ENCODE measurements around the gene MARK3.

The MARK3 gene

DNA sequence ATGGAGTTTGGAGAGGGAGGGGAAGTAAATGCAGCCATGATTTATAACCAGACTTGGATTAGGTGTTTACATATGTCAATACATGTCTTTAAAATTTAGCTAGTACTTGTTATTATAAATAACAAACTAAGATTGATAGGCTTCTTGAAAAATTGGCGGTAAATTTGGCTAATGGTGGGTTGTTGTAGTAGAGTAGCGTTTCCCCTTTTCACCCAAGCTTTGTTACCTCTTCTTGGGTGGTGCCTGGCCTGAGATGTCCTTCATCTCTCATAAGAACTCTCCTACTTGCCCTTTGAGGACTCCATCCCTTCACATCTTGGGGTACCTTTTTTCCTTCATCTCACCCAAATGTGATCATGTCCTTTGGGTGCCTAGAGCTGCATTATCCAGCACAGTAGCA lies 11.2 kb downstream of the MARK3 start:
- H3K4me3 ChIP-seq (ENCODE audit: low read length), result no peak overlapping the region
- peaks cover 26% of the 10 kb centered on the region for H3K4me1 ChIP-seq (ENCODE audit: insufficient read depth, low read length)
- no CpG with 5 or more reads among the region's 2 CpGs for WGBS
- no peak overlapping the region for H3K27ac ChIP-seq (ENCODE audit: low read depth, low read length)
- no peaks in the 10 kb centered on the region for H3K27me3 ChIP-seq (ENCODE audit: insufficient read depth, low read length)
- no peak overlapping the region for H3K9ac ChIP-seq (ENCODE audit: low read depth, low read length)
- 0 out of 2 replicates have a peak, but pooled peaks cover 2% of the 10 kb centered on the region for H3K9me3 ChIP-seq (ENCODE audit: insufficient read depth, low read depth, low read length)
- no peaks in the 10 kb centered on the region for H3K36me3 ChIP-seq (ENCODE audit: insufficient read depth, low read length)

DNA sequence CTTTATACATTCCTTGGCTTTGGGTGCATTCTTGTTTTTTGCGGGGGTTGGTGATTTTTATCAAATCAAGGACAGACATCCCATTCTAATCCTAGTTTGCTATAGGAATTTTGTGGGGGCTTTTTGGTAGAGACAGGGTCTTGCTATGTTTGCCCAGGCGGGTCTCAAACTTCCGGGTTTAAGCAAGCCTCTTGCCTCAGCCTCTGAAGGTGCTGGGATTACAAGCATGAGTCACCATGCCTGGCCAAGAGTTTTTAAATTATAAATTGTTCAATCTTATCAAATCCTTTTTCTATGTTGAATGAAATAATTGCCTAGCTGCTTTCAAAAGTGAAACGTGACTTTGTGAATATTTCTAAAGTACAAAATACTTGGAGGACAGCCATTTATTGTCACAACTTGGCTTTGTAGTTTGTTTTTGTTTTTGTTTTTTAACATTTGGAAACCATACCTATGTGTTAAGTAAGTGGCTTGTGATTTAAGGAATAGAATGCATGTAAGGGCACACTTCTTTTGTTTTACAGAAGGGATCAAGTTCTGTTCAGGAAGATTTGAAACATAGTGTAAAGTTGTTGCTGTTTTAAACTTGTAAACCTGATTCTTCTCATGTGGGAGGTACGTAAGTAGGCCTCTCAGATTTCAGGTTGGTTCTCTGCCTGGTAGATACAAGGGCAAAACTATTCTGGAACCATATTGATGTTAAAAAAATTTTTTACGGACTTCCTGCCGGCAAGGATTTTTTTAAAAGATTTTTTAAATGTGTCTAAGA lies 13.4 kb downstream of the MARK3 start:
- H3K27me3 ChIP-seq (ENCODE audit: insufficient read depth, low read length), result no peaks in the 10 kb centered on the region
- H3K36me3 ChIP-seq (ENCODE audit: insufficient read depth, low read length), result no peaks in the 10 kb centered on the region
- H3K27ac ChIP-seq (ENCODE audit: low read depth, low read length), result no peak overlapping the region
- 0 out of 2 replicates have a peak, but pooled peaks cover 2% of the 10 kb centered on the region for H3K9me3 ChIP-seq (ENCODE audit: insufficient read depth, low read depth, low read length)
- WGBS, result 95% methylated on average over 5 of the region's 7 CpGs
- H3K4me1 ChIP-seq (ENCODE audit: insufficient read depth, low read length), result peaks cover 40% of the 10 kb centered on the region
- no peak overlapping the region for H3K4me3 ChIP-seq (ENCODE audit: low read length)
- no peak overlapping the region for H3K9ac ChIP-seq (ENCODE audit: low read depth, low read length)

DNA sequence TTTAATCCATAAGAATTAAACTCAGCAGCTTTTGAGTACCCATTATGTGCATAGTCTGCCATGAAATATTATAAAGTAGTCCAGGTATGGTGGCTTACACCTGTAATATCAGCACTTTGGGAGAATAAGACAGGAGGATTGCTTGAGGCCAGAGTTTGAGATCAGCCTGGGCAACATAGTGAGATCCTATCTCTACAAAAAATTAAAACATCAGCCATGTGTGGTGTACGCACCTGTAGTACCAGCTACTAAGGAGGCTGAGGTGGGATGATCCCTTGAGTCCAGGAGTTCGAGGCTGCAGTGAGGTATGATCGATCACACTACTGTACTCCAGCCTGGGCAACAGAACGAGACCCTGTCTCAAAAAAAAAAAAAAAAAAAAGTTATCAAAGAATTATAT lies 15.3 kb downstream of the MARK3 start:
- no peak overlapping the region for H3K27ac ChIP-seq (ENCODE audit: low read depth, low read length)
- H3K9me3 ChIP-seq (ENCODE audit: insufficient read depth, low read depth, low read length), result 0 out of 2 replicates have a peak, but pooled peaks cover 2% of the 10 kb centered on the region
- peaks cover 41% of the 10 kb centered on the region for H3K4me1 ChIP-seq (ENCODE audit: insufficient read depth, low read length)

DNA sequence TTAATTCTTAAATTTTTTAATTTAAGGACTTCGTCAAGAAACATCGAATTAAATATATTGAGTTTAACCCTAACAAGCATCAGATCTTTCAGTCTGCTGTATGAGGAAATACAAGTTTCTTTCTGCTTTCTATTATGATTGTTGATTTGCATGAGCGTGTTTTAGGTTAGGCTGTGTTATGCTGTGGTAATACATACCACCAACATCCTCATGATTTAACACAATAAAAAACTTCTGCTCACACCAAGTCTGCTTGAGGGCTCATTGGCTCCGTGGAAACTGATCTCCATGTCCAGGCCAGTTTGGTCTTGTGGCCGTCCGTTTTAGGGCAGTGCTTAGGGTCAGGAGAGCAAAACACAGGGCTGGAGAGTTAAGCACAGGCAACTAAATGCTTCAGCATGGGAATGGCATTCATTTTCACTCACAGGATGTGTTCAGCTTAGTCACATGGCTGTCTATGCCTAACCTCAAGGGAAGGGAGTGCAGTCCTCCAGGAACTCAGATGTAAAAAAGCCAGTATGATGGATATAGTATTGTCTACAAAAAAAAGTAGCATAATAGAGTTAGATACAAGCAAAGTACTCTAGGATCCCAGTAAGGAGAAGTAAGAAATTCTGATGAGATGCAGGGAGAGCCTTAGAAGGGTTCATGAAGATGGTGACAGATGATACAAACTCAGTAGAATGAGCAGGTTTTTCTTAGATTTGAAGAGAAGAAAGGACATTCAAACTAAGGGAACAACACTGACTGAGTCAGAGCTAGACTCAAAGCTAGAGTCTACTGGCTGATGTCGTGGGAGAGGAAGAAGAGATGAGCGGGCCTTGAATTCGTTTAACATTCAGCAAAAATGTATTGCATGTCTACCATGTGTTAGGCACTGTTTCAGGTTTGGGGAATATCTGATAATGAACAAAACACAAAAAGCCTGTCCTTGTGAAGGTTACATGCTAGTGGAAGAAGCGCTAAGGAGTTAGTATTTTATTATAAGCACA lies 16.3 kb downstream of the MARK3 start:
- Histone ChIP-seq H3K27ac (ENCODE audit: low read depth, low read length) (peak overlapping the region; percentile 17; the same call in 1 of the 2 replicates), H3K4me1 (ENCODE audit: insufficient read depth, low read length) (peaks cover 41% of the 10 kb centered on the region)

More for the DNA sequence above, 15.3 kb downstream of the MARK3 start:
- H3K36me3 ChIP-seq (ENCODE audit: insufficient read depth, low read length), result peaks cover 4% of the 10 kb centered on the region
- no peak overlapping the region for H3K4me3 ChIP-seq (ENCODE audit: low read length)
- 76% methylated on average over 3 of the region's 4 CpGs for WGBS
- H3K27me3 ChIP-seq (ENCODE audit: insufficient read depth, low read length), result no peaks in the 10 kb centered on the region
- no peak overlapping the region for H3K9ac ChIP-seq (ENCODE audit: low read depth, low read length)

DNA sequence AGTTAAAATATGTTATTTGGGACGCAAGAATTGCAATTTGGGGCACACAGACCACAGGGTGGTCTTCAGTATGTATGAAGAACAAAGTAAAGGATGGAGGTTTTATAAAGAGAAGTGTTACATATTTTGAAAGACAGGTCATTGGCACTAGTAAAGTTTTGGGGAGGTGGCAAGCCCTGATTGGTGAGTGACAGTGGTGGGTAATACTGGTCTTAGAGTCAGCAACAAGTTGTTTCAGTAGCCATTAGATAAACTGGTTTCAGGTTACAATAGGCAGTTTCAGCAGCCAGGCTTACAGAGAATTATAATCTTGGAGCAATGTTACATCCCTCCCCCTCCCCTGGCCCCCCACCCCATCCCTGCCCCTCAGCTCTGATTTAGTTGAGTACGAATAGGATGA lies 17.5 kb downstream of the MARK3 start:
- H3K9ac ChIP-seq (ENCODE audit: low read depth, low read length), result no peak overlapping the region

More for the DNA sequence above, 16.3 kb downstream of the MARK3 start:
- Histone ChIP-seq H3K36me3 (ENCODE audit: insufficient read depth, low read length) (peaks cover 7% of the 10 kb centered on the region), H3K9ac (ENCODE audit: low read depth, low read length) (peak overlapping the region; percentile 7; the same call in 1 of the 2 replicates), H3K27me3 (ENCODE audit: insufficient read depth, low read length) (no peaks in the 10 kb centered on the region), H3K4me3 (ENCODE audit: low read length) (no peak overlapping the region), H3K9me3 (ENCODE audit: insufficient read depth, low read depth, low read length) (0 out of 2 replicates have a peak, but pooled peaks cover 2% of the 10 kb centered on the region)
- WGBS, result 80% methylated on average over 7 of the region's 10 CpGs

DNA sequence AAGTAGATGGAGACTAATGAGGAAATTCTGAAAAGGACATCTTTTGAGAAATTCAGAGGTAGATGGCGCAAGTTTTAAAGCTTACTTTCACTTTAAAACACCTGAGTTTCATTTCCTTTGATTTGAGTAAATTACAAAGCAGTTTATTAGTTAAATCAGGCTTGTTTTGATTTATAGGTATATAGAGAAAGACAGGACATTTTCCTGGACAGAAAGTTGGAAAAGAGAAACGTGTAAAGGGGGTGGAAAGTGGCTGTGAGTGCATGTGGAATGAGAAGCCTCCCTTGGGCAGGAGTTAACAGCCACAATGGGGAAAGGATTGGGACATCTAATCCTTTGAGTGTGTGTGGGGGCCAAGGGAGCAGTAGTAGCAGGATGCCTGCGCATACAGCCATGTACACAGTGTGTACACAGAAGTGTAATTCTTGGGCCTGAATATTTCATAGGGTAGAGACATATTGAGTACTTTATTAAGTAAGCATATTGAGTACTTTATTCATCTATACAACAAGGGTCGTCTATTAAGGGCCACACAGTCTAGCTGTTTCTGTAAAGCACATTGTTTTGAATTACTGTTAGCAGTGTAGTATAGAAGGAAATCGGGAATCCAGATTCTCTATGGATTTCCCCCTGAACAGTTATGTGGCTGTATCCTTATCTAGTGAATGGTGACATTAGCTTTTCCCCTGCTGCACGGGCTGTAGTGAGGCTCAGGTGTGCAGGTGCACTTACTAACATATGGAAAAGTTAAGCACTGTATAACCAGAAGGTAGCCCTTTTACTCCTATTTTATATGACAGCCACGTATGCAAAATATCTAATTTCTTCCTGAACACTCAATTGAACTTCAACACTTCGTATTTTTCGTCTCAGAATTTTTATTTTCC lies 19.1 kb downstream of the MARK3 start:
- peak overlapping the region; percentile 12; the same call in 1 of the 2 replicates for H3K27ac ChIP-seq (ENCODE audit: low read depth, low read length)
- H3K4me3 ChIP-seq (ENCODE audit: low read length), result no peak overlapping the region
- no peak overlapping the region for H3K9ac ChIP-seq (ENCODE audit: low read depth, low read length)

More for the DNA sequence above, 17.5 kb downstream of the MARK3 start:
- Histone ChIP-seq H3K4me1 (ENCODE audit: insufficient read depth, low read length) (peaks cover 40% of the 10 kb centered on the region), H3K4me3 (ENCODE audit: low read length) (no peak overlapping the region), H3K36me3 (ENCODE audit: insufficient read depth, low read length) (peaks cover 13% of the 10 kb centered on the region), H3K27me3 (ENCODE audit: insufficient read depth, low read length) (no peaks in the 10 kb centered on the region), H3K9me3 (ENCODE audit: insufficient read depth, low read depth, low read length) (0 out of 2 replicates have a peak, but pooled peaks cover 2% of the 10 kb centered on the region), H3K27ac (ENCODE audit: low read depth, low read length) (no peak overlapping the region; the same call in 1 of the 2 replicates)
- 97% methylated on average over 1 of the region's 2 CpGs for WGBS

DNA sequence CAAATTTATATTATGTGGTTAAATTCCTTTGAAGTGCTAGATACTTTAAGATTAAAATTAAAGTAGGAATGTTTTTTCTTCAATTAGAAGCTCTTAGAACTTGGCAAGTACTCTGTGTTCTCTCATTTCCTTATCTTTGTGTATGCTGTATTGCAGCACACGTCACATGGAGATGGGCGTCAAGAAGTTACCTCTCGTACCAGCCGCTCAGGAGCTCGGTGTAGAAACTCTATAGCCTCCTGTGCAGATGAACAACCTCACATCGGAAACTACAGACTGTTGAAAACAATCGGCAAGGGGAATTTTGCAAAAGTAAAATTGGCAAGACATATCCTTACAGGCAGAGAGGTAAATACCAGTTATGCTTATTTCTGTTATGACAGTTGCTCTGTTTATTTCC lies 19.7 kb downstream of the MARK3 start:
- no peak overlapping the region for H3K4me3 ChIP-seq (ENCODE audit: low read length)
- peaks cover 30% of the 10 kb centered on the region for H3K4me1 ChIP-seq (ENCODE audit: insufficient read depth, low read length)
- H3K27ac ChIP-seq (ENCODE audit: low read depth, low read length), result no peak overlapping the region
- H3K9me3 ChIP-seq (ENCODE audit: insufficient read depth, low read depth, low read length), result no peaks in the 10 kb centered on the region
- WGBS, result 98% methylated on average over 7 of the region's 7 CpGs
- H3K9ac ChIP-seq (ENCODE audit: low read depth, low read length), result no peak overlapping the region
- no peaks in the 10 kb centered on the region for H3K27me3 ChIP-seq (ENCODE audit: insufficient read depth, low read length)
- H3K36me3 ChIP-seq (ENCODE audit: insufficient read depth, low read length), result peaks cover 23% of the 10 kb centered on the region

More for the DNA sequence above, 19.1 kb downstream of the MARK3 start:
- no peaks in the 10 kb centered on the region for H3K9me3 ChIP-seq (ENCODE audit: insufficient read depth, low read depth, low read length)
- peaks cover 30% of the 10 kb centered on the region for H3K4me1 ChIP-seq (ENCODE audit: insufficient read depth, low read length)
- WGBS, result 91% methylated on average over 8 of the region's 9 CpGs
- peaks cover 18% of the 10 kb centered on the region for H3K36me3 ChIP-seq (ENCODE audit: insufficient read depth, low read length)
- H3K27me3 ChIP-seq (ENCODE audit: insufficient read depth, low read length), result no peaks in the 10 kb centered on the region

DNA sequence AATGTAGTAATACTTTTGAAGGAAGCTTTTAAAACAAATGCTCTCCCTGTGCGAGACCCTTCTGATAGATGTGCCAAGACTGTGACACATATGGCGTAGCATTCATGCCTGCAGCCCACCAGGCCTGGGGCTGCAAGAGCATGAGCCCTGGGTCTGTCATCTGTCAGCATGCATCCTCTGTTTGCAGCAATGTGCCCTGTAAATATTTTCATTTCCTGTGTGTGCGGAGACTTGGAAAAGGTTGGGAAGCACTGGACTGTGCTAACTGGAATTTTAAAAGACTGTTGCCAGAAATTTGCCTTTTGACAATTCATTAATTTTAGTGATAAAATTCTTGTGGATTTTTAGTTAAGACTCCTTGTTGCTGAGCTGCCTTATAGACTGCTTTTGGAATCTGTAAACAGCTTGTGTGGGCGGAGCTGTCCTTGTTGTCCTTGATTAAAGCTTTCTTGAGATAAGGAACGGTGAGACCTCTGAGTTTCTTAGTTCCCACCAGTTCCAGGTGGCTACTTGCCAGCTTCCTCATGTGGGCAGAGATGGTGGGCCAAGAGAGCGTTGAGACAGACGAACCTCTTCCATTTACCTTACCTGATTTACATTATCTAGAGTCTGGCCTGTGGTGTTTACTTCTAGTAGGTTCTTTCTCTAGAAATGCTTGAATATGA lies 23.4 kb downstream of the MARK3 start:
- Histone ChIP-seq H3K4me1 (ENCODE audit: insufficient read depth, low read length) (peaks cover 5% of the 10 kb centered on the region), H3K4me3 (ENCODE audit: low read length) (no peak overlapping the region), H3K27ac (ENCODE audit: low read depth, low read length) (no peak overlapping the region; the same call in 1 of the 2 replicates), H3K36me3 (ENCODE audit: insufficient read depth, low read length) (peaks cover 45% of the 10 kb centered on the region), H3K27me3 (ENCODE audit: insufficient read depth, low read length) (no peaks in the 10 kb centered on the region), H3K9ac (ENCODE audit: low read depth, low read length) (no peak overlapping the region), H3K9me3 (ENCODE audit: insufficient read depth, low read depth, low read length) (no peaks in the 10 kb centered on the region)
- WGBS, result 89% methylated on average over 5 of the region's 7 CpGs

DNA sequence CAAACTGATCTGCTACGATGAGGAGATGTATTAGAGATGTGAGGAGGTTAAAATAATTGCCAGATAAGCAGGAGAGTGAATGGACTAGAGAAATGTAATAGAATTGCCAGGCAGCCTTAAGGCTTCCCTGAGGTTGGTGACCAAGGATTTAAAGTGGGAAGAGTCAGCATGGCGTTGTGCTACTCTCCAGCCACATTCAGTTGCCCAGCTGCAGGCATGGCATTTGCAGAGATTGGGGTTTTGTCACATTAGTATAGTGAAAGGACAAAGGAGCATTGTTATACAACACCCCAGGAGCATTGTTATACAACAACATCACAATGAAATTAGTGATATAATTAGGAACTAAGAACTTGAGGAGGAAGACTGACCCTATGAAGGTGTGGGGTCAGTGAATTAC lies 31.7 kb downstream of the MARK3 start:
- H3K36me3 ChIP-seq (ENCODE audit: insufficient read depth, low read length), result peaks cover 19% of the 10 kb centered on the region
- H3K27me3 ChIP-seq (ENCODE audit: insufficient read depth, low read length), result no peaks in the 10 kb centered on the region
- no peaks in the 10 kb centered on the region for H3K9me3 ChIP-seq (ENCODE audit: insufficient read depth, low read depth, low read length)
- 0 out of 2 replicates have a peak overlapping the region, but pooled peaks have one; percentile 34 for H3K9ac ChIP-seq (ENCODE audit: low read depth, low read length)
- H3K4me3 ChIP-seq (ENCODE audit: low read length), result no peak overlapping the region
- H3K4me1 ChIP-seq (ENCODE audit: insufficient read depth, low read length), result peaks cover 20% of the 10 kb centered on the region
- H3K27ac ChIP-seq (ENCODE audit: low read depth, low read length), result no peak overlapping the region
- 78% methylated on average over 2 of the region's 2 CpGs for WGBS

DNA sequence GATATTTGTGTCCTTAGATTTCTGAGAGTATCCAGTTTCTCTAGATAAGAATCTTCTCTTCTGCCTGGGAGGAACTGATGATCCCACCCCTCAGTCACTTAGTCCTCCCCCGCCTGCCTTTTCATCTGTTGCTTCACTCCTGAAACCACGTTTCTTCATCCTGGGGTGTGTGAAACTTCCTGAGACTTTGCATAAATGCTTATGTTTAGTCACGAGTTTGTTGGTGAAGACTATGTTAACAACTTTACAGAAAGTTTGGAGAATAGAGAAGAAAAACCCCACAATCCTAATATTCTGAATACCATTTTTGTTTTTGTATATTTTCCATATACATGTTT lies 33.2 kb downstream of the MARK3 start:
- no peak overlapping the region for H3K9ac ChIP-seq (ENCODE audit: low read depth, low read length)
- H3K9me3 ChIP-seq (ENCODE audit: insufficient read depth, low read depth, low read length), result no peaks in the 10 kb centered on the region
- 74% methylated on average over 2 of the region's 3 CpGs for WGBS
- H3K27me3 ChIP-seq (ENCODE audit: insufficient read depth, low read length), result no peaks in the 10 kb centered on the region
- H3K4me3 ChIP-seq (ENCODE audit: low read length), result no peak overlapping the region
- no peak overlapping the region for H3K27ac ChIP-seq (ENCODE audit: low read depth, low read length)
- peaks cover 23% of the 10 kb centered on the region for H3K4me1 ChIP-seq (ENCODE audit: insufficient read depth, low read length)
- peaks cover 8% of the 10 kb centered on the region for H3K36me3 ChIP-seq (ENCODE audit: insufficient read depth, low read length)
